GM12878 (cell line): ENCODE measurements around the gene OR52N4.

Experiments
- CTCF ChIP-seq, 3 experiments: IDR thresholded peaks in 2 of 3; conservative IDR thresholded peaks in 1 of 3; 2 replicates each; pipeline ENCODE4 v1.5.1; 2011; ENCODE audit warnings: low read depth in 3 of 3, low read length in 3 of 3, mild to moderate bottlenecking in 3 of 3, control low read depth in 2 of 3, moderate library complexity in 2 of 3, inconsistent platforms in 1 of 3, mixed read lengths in 1 of 3; ENCODE audit not compliant: control insufficient read depth in 2 of 3, insufficient read depth in 1 of 3; ENCODE audit errors: extremely low read depth in 1 of 3
- EP300 ChIP-seq, 2 experiments: fragments of 150-350 bp in 1 of 2; IDR thresholded peaks; 2 replicates each; pipeline ENCODE4 v1.6.1; 2011 to 2012; ENCODE audit warnings: low read depth in 2 of 2, low read length in 2 of 2, borderline replicate concordance in 1 of 2, improper control_type of control experiment in 1 of 2, inconsistent platforms in 1 of 2; ENCODE audit not compliant: control insufficient read depth in 1 of 2
- FOS ChIP-seq: IDR thresholded peaks from 3 replicates; pipeline ENCODE4 v1.6.1; 2011; ENCODE audit warnings: borderline replicate concordance; ENCODE audit not compliant: insufficient read length; ENCODE audit errors: extremely low read depth
- RAD21 ChIP-seq: IDR thresholded peaks from 2 replicates; pipeline ENCODE4 v1.6.1; 2011; ENCODE audit warnings: mild to moderate bottlenecking, low read depth, low read length, moderate library complexity; ENCODE audit not compliant: insufficient read depth

- TF ChIP-seq EP300 (IDR thresholded peaks at IDR 0.05; ENCODE audit: borderline replicate concordance in 1 of 2, control insufficient read depth in 1 of 2, low read depth in 2 of 2, low read length in 2 of 2) (no peak), CTCF (IDR thresholded peaks at IDR 0.05 in 2 of 3, conservative IDR thresholded peaks at IDR 0.05 in 1 of 3; ENCODE audit: control insufficient read depth in 2 of 3, extremely low read depth in 1 of 3, insufficient read depth in 1 of 3, low read depth in 3 of 3, low read length in 3 of 3) (no peak), RAD21 (no peak), FOS (no peak)
Measured at GRCh38 chr11:5753943-5754342, at the start of gene OR52N4.
